ENCODE measurements around the gene STXBP4.

Gene STXBP4

GRCh38 chr17:54972406-54973138 is 4.0 kb downstream of the STXBP4 start:
- DNase-seq, result no peak

GRCh38 chr17:54974759-54975158 is 6.2 kb downstream of the STXBP4 start:
- DNase-seq, result no peak

GRCh38 chr17:54976316-54976715 is 7.8 kb downstream of the STXBP4 start:
- DNase-seq, result no peak

GRCh38 chr17:54977744-54978143 is 9.2 kb downstream of the STXBP4 start:
- no peak for DNase-seq

GRCh38 chr17:54979657-54980056 is 11.1 kb downstream of the STXBP4 start:
- DNase-seq, result no peak

GRCh38 chr17:54980375-54980774 is 11.8 kb downstream of the STXBP4 start:
- DNase-seq, result no peak

- DNase-seq, result peak; percentile 50
Measured at GRCh38 chr17:54982399-54982798, 13.8 kb downstream of the STXBP4 start.

GRCh38 chr17:54983260-54983659 is 14.7 kb downstream of the STXBP4 start:
- DNase-seq, result no peak

- DNase-seq, result peak; percentile 41
Measured at GRCh38 chr17:54985476-54985875, 16.9 kb downstream of the STXBP4 start.

GRCh38 chr17:54990118-54990517 is 21.6 kb downstream of the STXBP4 start:
- DNase-seq, result no peak

- DNase-seq, result no peak
Measured at GRCh38 chr17:54991567-54991966, 23.0 kb downstream of the STXBP4 start.

GRCh38 chr17:54992797-54993639 is 24.5 kb downstream of the STXBP4 start:
- peak; percentile 48 for DNase-seq

GRCh38 chr17:54996441-54996840 is 27.9 kb downstream of the STXBP4 start:
- no peak for DNase-seq

- no peak for DNase-seq
Measured at GRCh38 chr17:55002458-55002857, 33.9 kb downstream of the STXBP4 start.

GRCh38 chr17:55004484-55004883 is 35.9 kb downstream of the STXBP4 start:
- DNase-seq, result no peak

GRCh38 chr17:55005520-55005919 is 37.0 kb downstream of the STXBP4 start:
- peak; percentile 23 for DNase-seq

GRCh38 chr17:55023626-55024025 is 55.1 kb downstream of the STXBP4 start:
- no peak for DNase-seq

- DNase-seq, result no peak
Measured at GRCh38 chr17:55037828-55038227, 69.3 kb downstream of the STXBP4 start.

- no peak for DNase-seq
Measured at GRCh38 chr17:55038291-55038690, 69.7 kb downstream of the STXBP4 start.

- no peak for DNase-seq
Measured at GRCh38 chr17:55040611-55041010, 72.0 kb downstream of the STXBP4 start.

- peak; percentile 28 for DNase-seq
Measured at GRCh38 chr17:55053855-55054254, 85.3 kb downstream of the STXBP4 start.

GRCh38 chr17:55054429-55054828 is 85.9 kb downstream of the STXBP4 start:
- no peak for DNase-seq

- no peak for DNase-seq
Measured at GRCh38 chr17:55056526-55056925, 88.0 kb downstream of the STXBP4 start.

- DNase-seq, result no peak
Measured at GRCh38 chr17:55057184-55057583, 88.6 kb downstream of the STXBP4 start.
